ENCODE data around the gene NUP210L. TPM values are rescaled to one million over a fixed set of nuclear protein-coding genes. Genes with fewer than 3 reads are reported as not detected.
A peak's percentile ranks its signal among the peaks of the same experiment; 100 is the strongest.

NUP210L gene
- total and polyA plus RNA-seq, 9 of the 15 experiments (the other 6 are each of a cell fraction or from before 2014, with no cell fraction given), result 0.01 to 0.04 TPM; not detected in 7

DNA sequence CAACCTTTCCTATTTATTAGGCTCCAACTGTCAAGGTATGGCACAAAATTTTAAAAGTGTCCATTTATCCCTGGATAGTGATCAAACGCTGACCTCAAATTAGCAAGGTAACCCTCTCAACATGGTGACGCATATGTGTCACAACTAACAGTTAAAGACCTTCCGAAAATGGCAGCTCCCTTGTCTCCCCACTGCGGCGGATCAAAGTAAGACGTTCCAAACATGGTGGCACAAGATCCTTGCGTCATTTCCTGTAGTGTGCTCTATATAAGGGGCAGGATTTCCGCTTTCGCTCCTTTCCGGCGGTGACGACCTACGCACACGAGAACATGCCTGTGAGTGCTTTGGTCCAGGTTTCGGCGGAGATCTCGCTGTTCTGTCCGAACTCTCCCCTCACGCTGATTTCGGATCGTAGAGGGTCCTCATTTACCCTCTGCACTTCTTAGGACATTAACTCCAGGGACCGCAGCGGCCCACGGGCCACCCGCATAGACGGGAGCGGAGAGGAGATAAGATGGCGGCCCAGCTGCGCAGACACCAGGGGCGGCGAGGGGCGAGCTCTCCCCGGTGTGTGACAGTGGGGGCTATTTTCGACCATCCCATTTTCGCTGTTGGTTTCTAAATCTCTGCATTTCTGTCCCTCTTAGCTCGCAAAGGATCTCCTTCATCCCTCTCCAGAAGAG, 164.3 kb downstream of the NUP210L start, which contains the start of gene RPS27 (continued):
- TF ChIP-seq ZMIZ1 (IDR thresholded peaks at IDR 0.05; ENCODE audit: low read depth in 2 of 2, low read length in 2 of 2) (peak in 1 of 2 experiments; percentile 69; a peak in 1 of 4 replicates), ZNF668 (CRISPR knock-in tag; IDR thresholded peaks at IDR 0.05) (no peak), BCLAF1 (IDR thresholded peaks at IDR 0.05; ENCODE audit: borderline replicate concordance in 1 of 2, control insufficient read depth in 1 of 2, low read depth in 2 of 2, low read length in 1 of 2) (0 out of 4 replicates have a peak, but pooled peaks of 1 of the 2 experiments have one; percentile 22), ARID1B (IDR thresholded peaks at IDR 0.05) (no peak), PHTF2 (CRISPR knock-in tag; IDR thresholded peaks at IDR 0.05) (no peak), SNIP1 (IDR thresholded peaks at IDR 0.05; ENCODE audit: low read depth) (no peak), PURB (CRISPR knock-in tag; IDR thresholded peaks at IDR 0.05; ENCODE audit: low read depth) (no peak), EP400 (IDR thresholded peaks at IDR 0.05) (peak; percentile 99), ZNF445 (CRISPR knock-in tag; IDR thresholded peaks at IDR 0.05; ENCODE audit: low read depth) (no peak), SRSF9 (IDR thresholded peaks at IDR 0.05; ENCODE audit: borderline replicate concordance, low read depth, low read length) (no peak), MCM7 (IDR thresholded peaks at IDR 0.05) (no peak)
- TF ChIP-seq, protein P1, sequence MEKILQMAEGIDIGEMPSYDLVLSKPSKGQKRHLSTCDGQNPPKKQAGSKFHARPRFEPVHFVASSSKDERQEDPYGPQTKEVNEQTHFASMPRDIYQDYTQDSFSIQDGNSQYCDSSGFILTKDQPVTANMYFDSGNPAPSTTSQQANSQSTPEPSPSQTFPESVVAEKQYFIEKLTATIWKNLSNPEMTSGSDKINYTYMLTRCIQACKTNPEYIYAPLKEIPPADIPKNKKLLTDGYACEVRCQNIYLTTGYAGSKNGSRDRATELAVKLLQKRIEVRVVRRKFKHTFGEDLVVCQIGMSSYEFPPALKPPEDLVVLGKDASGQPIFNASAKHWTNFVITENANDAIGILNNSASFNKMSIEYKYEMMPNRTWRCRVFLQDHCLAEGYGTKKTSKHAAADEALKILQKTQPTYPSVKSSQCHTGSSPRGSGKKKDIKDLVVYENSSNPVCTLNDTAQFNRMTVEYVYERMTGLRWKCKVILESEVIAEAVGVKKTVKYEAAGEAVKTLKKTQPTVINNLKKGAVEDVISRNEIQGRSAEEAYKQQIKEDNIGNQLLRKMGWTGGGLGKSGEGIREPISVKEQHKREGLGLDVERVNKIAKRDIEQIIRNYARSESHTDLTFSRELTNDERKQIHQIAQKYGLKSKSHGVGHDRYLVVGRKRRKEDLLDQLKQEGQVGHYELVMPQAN (IDR thresholded peaks at IDR 0.05; ENCODE audit: borderline replicate concordance), result peak; percentile 89
- TF ChIP-seq, protein P2, sequence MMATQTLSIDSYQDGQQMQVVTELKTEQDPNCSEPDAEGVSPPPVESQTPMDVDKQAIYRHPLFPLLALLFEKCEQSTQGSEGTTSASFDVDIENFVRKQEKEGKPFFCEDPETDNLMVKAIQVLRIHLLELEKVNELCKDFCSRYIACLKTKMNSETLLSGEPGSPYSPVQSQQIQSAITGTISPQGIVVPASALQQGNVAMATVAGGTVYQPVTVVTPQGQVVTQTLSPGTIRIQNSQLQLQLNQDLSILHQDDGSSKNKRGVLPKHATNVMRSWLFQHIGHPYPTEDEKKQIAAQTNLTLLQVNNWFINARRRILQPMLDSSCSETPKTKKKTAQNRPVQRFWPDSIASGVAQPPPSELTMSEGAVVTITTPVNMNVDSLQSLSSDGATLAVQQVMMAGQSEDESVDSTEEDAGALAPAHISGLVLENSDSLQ (IDR thresholded peaks at IDR 0.05), result peak; percentile 76
- TF ChIP-seq, protein P3, sequence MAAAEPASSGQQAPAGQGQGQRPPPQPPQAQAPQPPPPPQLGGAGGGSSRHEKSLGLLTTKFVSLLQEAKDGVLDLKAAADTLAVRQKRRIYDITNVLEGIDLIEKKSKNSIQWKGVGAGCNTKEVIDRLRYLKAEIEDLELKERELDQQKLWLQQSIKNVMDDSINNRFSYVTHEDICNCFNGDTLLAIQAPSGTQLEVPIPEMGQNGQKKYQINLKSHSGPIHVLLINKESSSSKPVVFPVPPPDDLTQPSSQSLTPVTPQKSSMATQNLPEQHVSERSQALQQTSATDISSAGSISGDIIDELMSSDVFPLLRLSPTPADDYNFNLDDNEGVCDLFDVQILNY (CRISPR knock-in tag; IDR thresholded peaks at IDR 0.05), result no peak; the same call in 1 of the 2 replicates
- TF ChIP-seq, protein P4, sequence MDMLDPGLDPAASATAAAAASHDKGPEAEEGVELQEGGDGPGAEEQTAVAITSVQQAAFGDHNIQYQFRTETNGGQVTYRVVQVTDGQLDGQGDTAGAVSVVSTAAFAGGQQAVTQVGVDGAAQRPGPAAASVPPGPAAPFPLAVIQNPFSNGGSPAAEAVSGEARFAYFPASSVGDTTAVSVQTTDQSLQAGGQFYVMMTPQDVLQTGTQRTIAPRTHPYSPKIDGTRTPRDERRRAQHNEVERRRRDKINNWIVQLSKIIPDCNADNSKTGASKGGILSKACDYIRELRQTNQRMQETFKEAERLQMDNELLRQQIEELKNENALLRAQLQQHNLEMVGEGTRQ (CRISPR knock-in tag; IDR thresholded peaks at IDR 0.05), result no peak

Data from K562 (cell line).